GM12878 (cell line): ENCODE results near the gene ATP6V0D1. TPM values are rescaled to one million over a fixed set of nuclear protein-coding genes. Genes with fewer than 3 reads are reported as not detected.

Source experiments
- ATAC-seq: fragments of 200-7000 bp; cut with Tn5 transposase; 3 replicates; pipeline ENCODE4 v1.9.1; 2020; ENCODE audit warnings: mild to moderate bottlenecking, moderate library complexity
- BruUV-seq: library from RNA; stranded (reverse); fragments of 400-500 nt; replicated peaks from 2 replicates; lab custom pipeline; 2021; lab: Mats Ljungman, UMichigan
- CTCF ChIA-PET: fragments of 300-600 bp; sonication (Branson Sonifier 250); formaldehyde crosslinking; extraction: SDS; loops from one replicate; lab custom pipeline; 2021; ENCODE audit warnings: inconsistent platforms; lab: Yijun Ruan, JAX
- POLR2A ChIA-PET: fragments of 350-600 bp; formaldehyde crosslinking; extraction: SDS; loops from one replicate; lab custom pipeline; 2021; ENCODE audit warnings: inconsistent platforms; lab: Charles Lee
- RAD21 ChIA-PET: fragments of 300-600 bp; sonication (Branson Sonifier 250); formaldehyde crosslinking; loops from one replicate; lab custom pipeline; 2023; ENCODE audit warnings: antibody characterized with exemption; ENCODE audit not compliant: unreplicated experiment; lab: Charles Lee
- SMC1A ChIA-PET: fragments of 300-600 bp; sonication (Branson Sonifier 250); formaldehyde crosslinking; loops from one replicate; lab custom pipeline; 2023; ENCODE audit not compliant: unreplicated experiment, uncharacterized antibody; lab: Charles Lee
- DNase-seq: peaks from one replicate; pipeline ENCODE4 v3.0.0-alpha.2; 2011; ENCODE audit warnings: low read depth, low spot score
- FAIRE-seq: peaks from 3 replicates; lab custom pipeline; 2011; peaks lifted over from hg19 to GRCh38; lab: Jason Lieb, UNC
- H2AFZ ChIP-seq: 2 replicates; pipeline ENCODE4 v1.6.0; 2011; ENCODE audit warnings: low read depth, low read length, control low read depth; ENCODE audit not compliant: control insufficient read depth
- H3K27ac ChIP-seq: 2 replicates; pipeline ENCODE4 v1.5.1; 2011; ENCODE audit warnings: control low read depth; ENCODE audit not compliant: control insufficient read depth, insufficient read depth
- H3K27me3 ChIP-seq, 2 experiments: replicated peaks in 1 of 2; 2 replicates each; pipeline versions ENCODE4 v1.6.0 to v1.6.1; 2011; ENCODE audit warnings: low read length in 1 of 2; ENCODE audit not compliant: control insufficient read depth in 2 of 2, insufficient read depth in 2 of 2
- H3K36me3 ChIP-seq, 2 experiments: 2 replicates each; pipeline ENCODE4 v1.5.1; 2011; ENCODE audit warnings: low read length in 1 of 2; ENCODE audit not compliant: control insufficient read depth in 2 of 2, insufficient read depth in 2 of 2
- H3K4me1 ChIP-seq: 2 replicates; pipeline ENCODE4 v1.6.1; 2011; ENCODE audit warnings: mild to moderate bottlenecking, low read length, moderate library complexity, mixed read lengths; ENCODE audit not compliant: control insufficient read depth, insufficient read depth
- H3K4me2 ChIP-seq: 2 replicates; pipeline ENCODE4 v1.6.0; 2011; ENCODE audit warnings: control low read depth; ENCODE audit not compliant: control insufficient read depth, insufficient read depth
- H3K4me3 ChIP-seq: fragments of 200-600 bp; sonication (generic); 2 replicates; pipeline ENCODE4 v1.5.1; 2016
- H3K79me2 ChIP-seq: 2 replicates; pipeline ENCODE4 v1.6.0; 2011; ENCODE audit warnings: low read length; ENCODE audit not compliant: control insufficient read depth, insufficient read depth
- H3K9ac ChIP-seq: 2 replicates; pipeline ENCODE4 v1.8.0; 2011; ENCODE audit warnings: low read length, control low read depth, mixed read lengths; ENCODE audit not compliant: control insufficient read depth, insufficient read depth
- H3K9me3 ChIP-seq: replicated peaks from 3 replicates; pipeline ENCODE4 v1.5.1; 2011; ENCODE audit warnings: mild to moderate bottlenecking, low read length; ENCODE audit not compliant: control insufficient read depth, insufficient read depth
- H4K20me1 ChIP-seq: 2 replicates; pipeline ENCODE4 v1.6.0; 2011; ENCODE audit not compliant: control insufficient read depth, insufficient read depth
- ATF7 ChIP-seq: fragments of 450-650 bp; IDR thresholded peaks from 2 replicates; pipeline ENCODE4 v1.6.1; 2016; ENCODE audit warnings: low read depth, mild to moderate bottlenecking
- FOXK2 ChIP-seq: fragments of 450-650 bp; IDR thresholded peaks from 2 replicates; pipeline ENCODE4 v1.6.1; 2017; ENCODE audit warnings: mild to moderate bottlenecking, moderate library complexity
- HDGF ChIP-seq: fragments of 450-650 bp; IDR thresholded peaks from 2 replicates; pipeline ENCODE4 v1.6.1; 2016; ENCODE audit warnings: antibody characterized with exemption
- IKZF1 ChIP-seq: fragments of 450-650 bp; conservative IDR thresholded peaks from 2 replicates; pipeline ENCODE4 v1.6.1; 2017; ENCODE audit warnings: antibody characterized with exemption, mild to moderate bottlenecking
- MEF2A ChIP-seq: IDR thresholded peaks from 2 replicates; pipeline ENCODE4 v1.6.1; 2011; ENCODE audit warnings: low read depth, mild to moderate bottlenecking, low read length, moderate library complexity; ENCODE audit not compliant: insufficient read depth
- NFYB ChIP-seq: IDR thresholded peaks from 2 replicates; pipeline ENCODE4 v1.6.1; 2011; ENCODE audit warnings: low read depth, mild to moderate bottlenecking, low read length, improper control_type of control experiment, moderate library complexity; ENCODE audit not compliant: insufficient read depth
- RCOR1 ChIP-seq: conservative IDR thresholded peaks from 2 replicates; pipeline ENCODE4 v1.6.1; 2012; ENCODE audit warnings: low read depth, low read length, improper control_type of control experiment
- STAT1 ChIP-seq: fragments of 450-650 bp; conservative IDR thresholded peaks from 2 replicates; pipeline ENCODE4 v1.6.1; 2014; ENCODE audit warnings: antibody characterized with exemption, mild to moderate bottlenecking
- YBX1 ChIP-seq: fragments of 450-650 bp; IDR thresholded peaks from 2 replicates; pipeline ENCODE4 v1.6.1; 2016; ENCODE audit warnings: antibody characterized with exemption
- ZNF207 ChIP-seq: fragments of 450-650 bp; IDR thresholded peaks from 2 replicates; pipeline ENCODE4 v1.6.1; 2014; ENCODE audit warnings: antibody characterized with exemption, mild to moderate bottlenecking, borderline replicate concordance
- WGBS: methylation state at CpG from one replicate; pipeline ENCODE4 v1.1.6; 2016; ENCODE audit warnings: low lambda C conversion rate; ENCODE audit not compliant: insufficient replicate concordance, insufficient coverage; ENCODE audit errors: missing lambda C conversion rate; 5-methylcytosine and 5-hydroxymethylcytosine counted together
- in situ Hi-C: fragments of 300-500 bp; cut with MboI; formaldehyde crosslinking; loops from 9 replicates; pipeline ENCODE4 v1.14.3; 2018; ENCODE audit warnings: mixed read lengths
- intact Hi-C: fragments of 100-400 bp; cut with micrococcal nuclease; formaldehyde crosslinking; loops from one replicate; pipeline ENCODE4 v1.14.2; 2022; ENCODE audit not compliant: unreplicated experiment
- polyA plus RNA-seq, 11 experiments: library from polyadenylated mRNA; depleted of rRNA in 4 of 11; unstranded in 6 of 11; stranded (reverse) in 5 of 11; fragments of >200 nt; fragmentation: Nextera tagmentation in 4 of 11; fragmentation: Illumina TruSeq in 1 of 11; extraction: Ambion mirVana in 4 of 11; extraction: Trizol in 1 of 11; gene quantifications; 1 replicate in 1 of 11; 2 replicates in 10 of 11; pipeline versions ENCODE4 v1.2.1 to v1.2.3, GENCODE V29; 2011 to 2016; ENCODE audit warnings: inconsistent platforms in 2 of 11, missing spikeins in 2 of 11, low read depth in 1 of 11
- total RNA-seq, 4 experiments: library from RNA; depleted of rRNA in 3 of 4; stranded (reverse); fragments of >200 nt in 3 of 4; fragmentation: Illumina TruSeq in 1 of 4; extraction: Trizol in 1 of 4; gene quantifications; 2 replicates each; pipeline versions ENCODE4 v1.2.1 to v1.2.3, GENCODE V29; 2013 to 2021
- TF ChIP-seq, protein P1 (sequence below): fragments of 450-650 bp; IDR thresholded peaks from 2 replicates; pipeline ENCODE4 v1.6.1; 2017; ENCODE audit warnings: mild to moderate bottlenecking, moderate library complexity
- TF ChIP-seq, protein P2 (sequence below): fragments of 450-650 bp; IDR thresholded peaks from 2 replicates; pipeline ENCODE4 v1.6.1; 2017; ENCODE audit warnings: mild to moderate bottlenecking, moderate library complexity
- TF ChIP-seq, protein P3 (sequence below): fragments of 450-650 bp; IDR thresholded peaks from 2 replicates; pipeline ENCODE4 v1.6.1; 2014; ENCODE audit warnings: mild to moderate bottlenecking

Gene ATP6V0D1
- total and polyA plus RNA-seq, 10 of the 15 experiments (the other 5 are each of a cell fraction or from before 2014, with no cell fraction given) = 28.1 to 141 (median 70.3) TPM

DNA sequence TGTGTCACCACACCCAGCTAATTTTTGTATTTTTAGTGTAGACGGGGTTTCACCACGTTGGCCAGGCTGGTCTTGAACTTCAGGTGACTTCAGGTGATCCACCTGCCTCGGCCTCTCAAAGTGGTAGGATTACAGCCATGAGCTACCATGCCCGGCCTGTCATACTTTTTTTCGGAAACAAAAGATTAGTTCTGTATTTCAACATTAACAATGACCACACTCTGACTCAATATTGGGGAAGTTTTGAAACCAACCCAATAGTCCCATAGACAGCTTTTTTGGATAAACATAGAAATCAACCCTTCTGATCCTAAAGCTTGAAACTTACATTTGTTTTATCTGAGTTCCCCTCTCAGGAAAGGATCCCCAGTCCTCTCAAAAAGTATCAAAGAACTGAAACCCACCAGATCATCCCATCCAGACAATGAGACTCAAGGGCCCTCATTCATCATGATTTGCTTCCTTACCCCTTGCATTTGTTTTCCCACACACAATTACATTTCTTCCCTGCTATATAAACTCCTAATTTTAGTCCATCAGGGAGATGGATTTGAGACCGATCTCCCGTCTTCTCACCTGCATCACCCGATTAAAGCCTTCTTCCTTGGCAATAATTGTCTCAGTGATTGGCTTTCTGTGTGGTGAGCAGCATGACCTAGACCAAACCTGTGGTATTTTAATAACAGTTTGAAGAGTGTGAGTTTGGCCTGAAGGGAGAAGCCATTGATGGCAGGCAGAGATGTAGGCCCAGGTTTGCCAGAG, 9.6 kb upstream of the ATP6V0D1 start:
- no peak for ATAC-seq
- H3K27ac ChIP-seq = no peak overlapping the region
- H3K79me2 ChIP-seq = no peaks in the 10 kb centered on the region
- intact Hi-C loops (loop anchor here (5.0 kb wide), 1 partner anchor 177 kb away; the partner anchor contains the start of genes C16orf86 and ENKD1), in situ Hi-C loops (no loop called here)
- no TSS peak for BruUV-seq
- H3K36me3 ChIP-seq = 0 out of 4 replicates have a peak, but pooled peaks cover 0 to 3% of the 10 kb centered on the region in 2 experiments
- DNase-seq = no peak
- no peak overlapping the region for H3K4me2 ChIP-seq
- no peak for FAIRE-seq
- H3K27me3 ChIP-seq = no peaks in the 10 kb centered on the region
- H3K4me1 ChIP-seq = peaks cover 12% of the 10 kb centered on the region
- H2AFZ ChIP-seq = no peak overlapping the region
- ChIA-PET CTCF (interaction anchor here (0.6 to 15.3 kb wide), 8 partner anchors 9 to 627 kb away, joined by 3 to 453 read pairs (median 10); partner anchors contain the start of genes ATP6V0D1, CARMIL2 and CTCF), POLR2A (interaction anchor here (0.6 to 3.6 kb wide), 6 partner anchors 10 to 550 kb away, joined by 3 to 42 read pairs (median 3); partner anchors contain the start of gene ATP6V0D1), SMC1A (interaction anchor here (0.9 to 6.2 kb wide), 12 partner anchors 8 to 155 kb away, joined by 3 to 92 read pairs (median 6); partner anchors contain the start of genes ATP6V0D1 and CARMIL2), RAD21 (interaction anchor here (0.9 to 12.3 kb wide), 6 partner anchors 9 to 230 kb away, joined by 3 to 172 read pairs (median 6); partner anchors contain the start of genes AGRP and ATP6V0D1)
- no peaks in the 10 kb centered on the region for H4K20me1 ChIP-seq
- 89% methylated on average over 8 of the region's 8 CpGs for WGBS
- H3K9me3 ChIP-seq = 0 out of 3 replicates have a peak, but pooled peaks cover 1% of the 10 kb centered on the region
- H3K9ac ChIP-seq = no peak overlapping the region
- H3K4me3 ChIP-seq = no peak overlapping the region
- TF ChIP-seq NFYB (no peak), FOXK2 (no peak), MEF2A (no peak), IKZF1 (no peak), STAT1 (no peak), RCOR1 (no peak), YBX1 (no peak), HDGF (no peak), ZNF207 (no peak), ATF7 (no peak)
- TF ChIP-seq, protein P1, sequence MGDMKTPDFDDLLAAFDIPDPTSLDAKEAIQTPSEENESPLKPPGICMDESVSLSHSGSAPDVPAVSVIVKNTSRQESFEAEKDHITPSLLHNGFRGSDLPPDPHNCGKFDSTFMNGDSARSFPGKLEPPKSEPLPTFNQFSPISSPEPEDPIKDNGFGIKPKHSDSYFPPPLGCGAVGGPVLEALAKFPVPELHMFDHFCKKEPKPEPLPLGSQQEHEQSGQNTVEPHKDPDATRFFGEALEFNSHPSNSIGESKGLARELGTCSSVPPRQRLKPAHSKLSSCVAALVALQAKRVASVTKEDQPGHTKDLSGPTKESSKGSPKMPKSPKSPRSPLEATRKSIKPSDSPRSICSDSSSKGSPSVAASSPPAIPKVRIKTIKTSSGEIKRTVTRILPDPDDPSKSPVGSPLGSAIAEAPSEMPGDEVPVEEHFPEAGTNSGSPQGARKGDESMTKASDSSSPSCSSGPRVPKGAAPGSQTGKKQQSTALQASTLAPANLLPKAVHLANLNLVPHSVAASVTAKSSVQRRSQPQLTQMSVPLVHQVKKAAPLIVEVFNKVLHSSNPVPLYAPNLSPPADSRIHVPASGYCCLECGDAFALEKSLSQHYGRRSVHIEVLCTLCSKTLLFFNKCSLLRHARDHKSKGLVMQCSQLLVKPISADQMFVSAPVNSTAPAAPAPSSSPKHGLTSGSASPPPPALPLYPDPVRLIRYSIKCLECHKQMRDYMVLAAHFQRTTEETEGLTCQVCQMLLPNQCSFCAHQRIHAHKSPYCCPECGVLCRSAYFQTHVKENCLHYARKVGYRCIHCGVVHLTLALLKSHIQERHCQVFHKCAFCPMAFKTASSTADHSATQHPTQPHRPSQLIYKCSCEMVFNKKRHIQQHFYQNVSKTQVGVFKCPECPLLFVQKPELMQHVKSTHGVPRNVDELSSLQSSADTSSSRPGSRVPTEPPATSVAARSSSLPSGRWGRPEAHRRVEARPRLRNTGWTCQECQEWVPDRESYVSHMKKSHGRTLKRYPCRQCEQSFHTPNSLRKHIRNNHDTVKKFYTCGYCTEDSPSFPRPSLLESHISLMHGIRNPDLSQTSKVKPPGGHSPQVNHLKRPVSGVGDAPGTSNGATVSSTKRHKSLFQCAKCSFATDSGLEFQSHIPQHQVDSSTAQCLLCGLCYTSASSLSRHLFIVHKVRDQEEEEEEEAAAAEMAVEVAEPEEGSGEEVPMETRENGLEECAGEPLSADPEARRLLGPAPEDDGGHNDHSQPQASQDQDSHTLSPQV = no peak
- TF ChIP-seq, protein P2, sequence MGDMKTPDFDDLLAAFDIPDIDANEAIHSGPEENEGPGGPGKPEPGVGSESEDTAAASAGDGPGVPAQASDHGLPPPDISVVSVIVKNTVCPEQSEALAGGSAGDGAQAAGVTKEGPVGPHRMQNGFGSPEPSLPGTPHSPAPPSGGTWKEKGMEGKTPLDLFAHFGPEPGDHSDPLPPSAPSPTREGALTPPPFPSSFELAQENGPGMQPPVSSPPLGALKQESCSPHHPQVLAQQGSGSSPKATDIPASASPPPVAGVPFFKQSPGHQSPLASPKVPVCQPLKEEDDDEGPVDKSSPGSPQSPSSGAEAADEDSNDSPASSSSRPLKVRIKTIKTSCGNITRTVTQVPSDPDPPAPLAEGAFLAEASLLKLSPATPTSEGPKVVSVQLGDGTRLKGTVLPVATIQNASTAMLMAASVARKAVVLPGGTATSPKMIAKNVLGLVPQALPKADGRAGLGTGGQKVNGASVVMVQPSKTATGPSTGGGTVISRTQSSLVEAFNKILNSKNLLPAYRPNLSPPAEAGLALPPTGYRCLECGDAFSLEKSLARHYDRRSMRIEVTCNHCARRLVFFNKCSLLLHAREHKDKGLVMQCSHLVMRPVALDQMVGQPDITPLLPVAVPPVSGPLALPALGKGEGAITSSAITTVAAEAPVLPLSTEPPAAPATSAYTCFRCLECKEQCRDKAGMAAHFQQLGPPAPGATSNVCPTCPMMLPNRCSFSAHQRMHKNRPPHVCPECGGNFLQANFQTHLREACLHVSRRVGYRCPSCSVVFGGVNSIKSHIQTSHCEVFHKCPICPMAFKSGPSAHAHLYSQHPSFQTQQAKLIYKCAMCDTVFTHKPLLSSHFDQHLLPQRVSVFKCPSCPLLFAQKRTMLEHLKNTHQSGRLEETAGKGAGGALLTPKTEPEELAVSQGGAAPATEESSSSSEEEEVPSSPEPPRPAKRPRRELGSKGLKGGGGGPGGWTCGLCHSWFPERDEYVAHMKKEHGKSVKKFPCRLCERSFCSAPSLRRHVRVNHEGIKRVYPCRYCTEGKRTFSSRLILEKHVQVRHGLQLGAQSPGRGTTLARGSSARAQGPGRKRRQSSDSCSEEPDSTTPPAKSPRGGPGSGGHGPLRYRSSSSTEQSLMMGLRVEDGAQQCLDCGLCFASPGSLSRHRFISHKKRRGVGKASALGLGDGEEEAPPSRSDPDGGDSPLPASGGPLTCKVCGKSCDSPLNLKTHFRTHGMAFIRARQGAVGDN = no peak
- TF ChIP-seq, protein P3, sequence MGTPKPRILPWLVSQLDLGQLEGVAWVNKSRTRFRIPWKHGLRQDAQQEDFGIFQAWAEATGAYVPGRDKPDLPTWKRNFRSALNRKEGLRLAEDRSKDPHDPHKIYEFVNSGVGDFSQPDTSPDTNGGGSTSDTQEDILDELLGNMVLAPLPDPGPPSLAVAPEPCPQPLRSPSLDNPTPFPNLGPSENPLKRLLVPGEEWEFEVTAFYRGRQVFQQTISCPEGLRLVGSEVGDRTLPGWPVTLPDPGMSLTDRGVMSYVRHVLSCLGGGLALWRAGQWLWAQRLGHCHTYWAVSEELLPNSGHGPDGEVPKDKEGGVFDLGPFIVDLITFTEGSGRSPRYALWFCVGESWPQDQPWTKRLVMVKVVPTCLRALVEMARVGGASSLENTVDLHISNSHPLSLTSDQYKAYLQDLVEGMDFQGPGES = no peak
